ENCODE results near the gene LCN2. TPM values are rescaled to one million over a fixed set of nuclear protein-coding genes. Genes with fewer than 3 reads are reported as not detected.

The LCN2 gene
- total and polyA plus RNA-seq, 2 experiments from 2014 or later = 2.0 TPM; not detected in 1

DNA sequence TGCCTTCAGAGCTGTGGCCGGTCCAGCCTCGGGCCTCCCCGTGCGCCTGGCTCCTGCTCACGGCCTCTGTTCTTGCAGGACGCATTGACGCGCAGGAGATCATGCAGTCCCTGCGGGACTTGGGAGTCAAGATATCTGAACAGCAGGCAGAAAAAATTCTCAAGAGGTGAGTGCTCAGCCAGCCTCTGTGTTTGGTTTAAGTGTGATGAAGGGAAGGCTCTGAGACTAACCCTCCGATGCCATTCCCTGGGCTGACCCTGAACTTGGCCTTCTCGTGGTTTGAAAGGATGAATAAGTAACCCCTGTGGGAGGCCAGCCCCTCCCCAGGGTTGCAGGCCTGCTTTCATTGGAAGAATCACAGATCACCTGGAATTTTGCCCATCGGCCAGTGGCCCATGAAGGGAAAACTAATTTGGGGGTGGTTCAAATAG, 48.0 kb upstream of the LCN2 start (continued):
- TF ChIP-seq, protein P1, sequence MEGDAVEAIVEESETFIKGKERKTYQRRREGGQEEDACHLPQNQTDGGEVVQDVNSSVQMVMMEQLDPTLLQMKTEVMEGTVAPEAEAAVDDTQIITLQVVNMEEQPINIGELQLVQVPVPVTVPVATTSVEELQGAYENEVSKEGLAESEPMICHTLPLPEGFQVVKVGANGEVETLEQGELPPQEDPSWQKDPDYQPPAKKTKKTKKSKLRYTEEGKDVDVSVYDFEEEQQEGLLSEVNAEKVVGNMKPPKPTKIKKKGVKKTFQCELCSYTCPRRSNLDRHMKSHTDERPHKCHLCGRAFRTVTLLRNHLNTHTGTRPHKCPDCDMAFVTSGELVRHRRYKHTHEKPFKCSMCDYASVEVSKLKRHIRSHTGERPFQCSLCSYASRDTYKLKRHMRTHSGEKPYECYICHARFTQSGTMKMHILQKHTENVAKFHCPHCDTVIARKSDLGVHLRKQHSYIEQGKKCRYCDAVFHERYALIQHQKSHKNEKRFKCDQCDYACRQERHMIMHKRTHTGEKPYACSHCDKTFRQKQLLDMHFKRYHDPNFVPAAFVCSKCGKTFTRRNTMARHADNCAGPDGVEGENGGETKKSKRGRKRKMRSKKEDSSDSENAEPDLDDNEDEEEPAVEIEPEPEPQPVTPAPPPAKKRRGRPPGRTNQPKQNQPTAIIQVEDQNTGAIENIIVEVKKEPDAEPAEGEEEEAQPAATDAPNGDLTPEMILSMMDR (conservative IDR thresholded peaks at IDR 0.05; ENCODE audit: low read depth in 2 of 2) = no peak
- TF ChIP-seq STAT1 (IDR thresholded peaks at IDR 0.05; ENCODE audit: unreplicated experiment) (no peak), JUNB (IDR thresholded peaks at IDR 0.05; ENCODE audit: unreplicated experiment) (no peak)

DNA sequence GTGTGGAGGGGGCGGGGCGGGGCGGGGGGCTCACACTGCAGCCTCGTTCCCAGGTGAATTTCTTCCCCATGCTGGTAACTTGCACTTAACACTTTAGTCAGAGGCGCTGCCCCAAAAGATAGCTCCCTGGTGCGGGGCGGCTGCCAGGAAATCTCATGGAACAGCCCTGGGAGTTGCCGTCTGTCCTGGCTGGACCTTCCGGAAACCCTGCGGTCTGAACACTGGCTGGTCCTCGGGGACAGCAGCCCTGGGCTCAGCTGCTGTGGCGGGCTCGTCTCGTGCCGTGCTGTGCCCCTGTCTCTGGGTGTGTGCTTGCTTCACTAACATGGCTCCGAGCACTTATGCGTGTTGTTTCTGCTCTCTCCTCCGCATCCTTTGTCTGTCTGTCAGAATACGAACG, 47.6 kb upstream of the LCN2 start:
- Mint-ChIP-seq H3K36me3 (ENCODE audit: low read depth) (peaks cover 57% of the 10 kb centered on the region), H3K4me1 (peaks cover 55% of the 10 kb centered on the region), H3K27me3 (ENCODE audit: insufficient read depth, low read depth, poor library complexity) (peaks cover 25% of the 10 kb centered on the region), H3K27ac (no peak overlapping the region; the same call in 1 of the 2 replicates), H3K9me3 (no peaks in the 10 kb centered on the region), H3K4me3 (no peak overlapping the region)
- H3K4me2 ChIP-seq = no peak overlapping the region
- peaks cover 35% of the 10 kb centered on the region for H3K4me1 ChIP-seq (ENCODE audit: insufficient read depth)
- peaks cover 29% of the 10 kb centered on the region for H3K79me2 ChIP-seq (replicated peaks; ENCODE audit: insufficient read depth)
- peaks cover 25% of the 10 kb centered on the region for H4K20me1 ChIP-seq (replicated peaks; ENCODE audit: insufficient read depth)
- H2AFZ ChIP-seq = no peak overlapping the region
- H3K36me3 ChIP-seq (ENCODE audit: insufficient read depth) = peaks cover 5% of the 10 kb centered on the region
- H3F3A ChIP-seq (replicated peaks; ENCODE audit: low read depth) = 0 out of 2 replicates have a peak, but pooled peaks cover 8% of the 10 kb centered on the region
- no peaks in the 10 kb centered on the region for H3K9me2 ChIP-seq (ENCODE audit: insufficient read depth)
- H3K27ac ChIP-seq (ENCODE audit: low read depth) = 0 out of 2 replicates have a peak overlapping the region, but pooled peaks have one; percentile 50
- H3K27me3 ChIP-seq (ENCODE audit: insufficient read depth) = no peaks in the 10 kb centered on the region
- DNase-seq (ENCODE audit: low spot score) (no peak), ATAC-seq (no peak)
- H3K4me3 ChIP-seq = no peak overlapping the region
- TF ChIP-seq, protein P1 (conservative IDR thresholded peaks at IDR 0.05; ENCODE audit: low read depth in 2 of 2) = no peak
- TF ChIP-seq JUNB (IDR thresholded peaks at IDR 0.05; ENCODE audit: unreplicated experiment) (no peak), ZNF331 (CRISPR knock-in tag; IDR thresholded peaks at IDR 0.05; ENCODE audit: low read depth) (no peak), EZH2 (IDR thresholded peaks at IDR 0.05; ENCODE audit: low read depth, unreplicated experiment) (no peak), NANOG (IDR thresholded peaks at IDR 0.05; ENCODE audit: borderline replicate concordance) (no peak), STAT1 (IDR thresholded peaks at IDR 0.05; ENCODE audit: unreplicated experiment) (no peak), POLR2AphosphoS5 (IDR thresholded peaks at IDR 0.05; ENCODE audit: low read depth) (no peak), EZH2phosphoT487 (IDR thresholded peaks at IDR 0.05; ENCODE audit: unreplicated experiment) (no peak)
- TF ChIP-seq, protein P2, sequence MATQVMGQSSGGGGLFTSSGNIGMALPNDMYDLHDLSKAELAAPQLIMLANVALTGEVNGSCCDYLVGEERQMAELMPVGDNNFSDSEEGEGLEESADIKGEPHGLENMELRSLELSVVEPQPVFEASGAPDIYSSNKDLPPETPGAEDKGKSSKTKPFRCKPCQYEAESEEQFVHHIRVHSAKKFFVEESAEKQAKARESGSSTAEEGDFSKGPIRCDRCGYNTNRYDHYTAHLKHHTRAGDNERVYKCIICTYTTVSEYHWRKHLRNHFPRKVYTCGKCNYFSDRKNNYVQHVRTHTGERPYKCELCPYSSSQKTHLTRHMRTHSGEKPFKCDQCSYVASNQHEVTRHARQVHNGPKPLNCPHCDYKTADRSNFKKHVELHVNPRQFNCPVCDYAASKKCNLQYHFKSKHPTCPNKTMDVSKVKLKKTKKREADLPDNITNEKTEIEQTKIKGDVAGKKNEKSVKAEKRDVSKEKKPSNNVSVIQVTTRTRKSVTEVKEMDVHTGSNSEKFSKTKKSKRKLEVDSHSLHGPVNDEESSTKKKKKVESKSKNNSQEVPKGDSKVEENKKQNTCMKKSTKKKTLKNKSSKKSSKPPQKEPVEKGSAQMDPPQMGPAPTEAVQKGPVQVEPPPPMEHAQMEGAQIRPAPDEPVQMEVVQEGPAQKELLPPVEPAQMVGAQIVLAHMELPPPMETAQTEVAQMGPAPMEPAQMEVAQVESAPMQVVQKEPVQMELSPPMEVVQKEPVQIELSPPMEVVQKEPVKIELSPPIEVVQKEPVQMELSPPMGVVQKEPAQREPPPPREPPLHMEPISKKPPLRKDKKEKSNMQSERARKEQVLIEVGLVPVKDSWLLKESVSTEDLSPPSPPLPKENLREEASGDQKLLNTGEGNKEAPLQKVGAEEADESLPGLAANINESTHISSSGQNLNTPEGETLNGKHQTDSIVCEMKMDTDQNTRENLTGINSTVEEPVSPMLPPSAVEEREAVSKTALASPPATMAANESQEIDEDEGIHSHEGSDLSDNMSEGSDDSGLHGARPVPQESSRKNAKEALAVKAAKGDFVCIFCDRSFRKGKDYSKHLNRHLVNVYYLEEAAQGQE (IDR thresholded peaks at IDR 0.05; ENCODE audit: unreplicated experiment) = no peak
- TF ChIP-seq, protein P3, sequence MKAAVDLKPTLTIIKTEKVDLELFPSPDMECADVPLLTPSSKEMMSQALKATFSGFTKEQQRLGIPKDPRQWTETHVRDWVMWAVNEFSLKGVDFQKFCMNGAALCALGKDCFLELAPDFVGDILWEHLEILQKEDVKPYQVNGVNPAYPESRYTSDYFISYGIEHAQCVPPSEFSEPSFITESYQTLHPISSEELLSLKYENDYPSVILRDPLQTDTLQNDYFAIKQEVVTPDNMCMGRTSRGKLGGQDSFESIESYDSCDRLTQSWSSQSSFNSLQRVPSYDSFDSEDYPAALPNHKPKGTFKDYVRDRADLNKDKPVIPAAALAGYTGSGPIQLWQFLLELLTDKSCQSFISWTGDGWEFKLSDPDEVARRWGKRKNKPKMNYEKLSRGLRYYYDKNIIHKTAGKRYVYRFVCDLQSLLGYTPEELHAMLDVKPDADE (IDR thresholded peaks at IDR 0.05) = no peak

All from GM23338 (cell line).